Thyroid gland (tissue), 4 donors: ENCODE data around the gene NPSR1. TPM values are rescaled to one million over a fixed set of nuclear protein-coding genes. Genes with fewer than 3 reads are reported as not detected.

Experiments
- DNase-seq, 2 donors: peaks; one replicate each; pipeline ENCODE4 v3.0.0-alpha.2; 2019
- H3K27ac ChIP-seq, 3 donors: fragments of 200-600 bp; sonication (generic); 1 replicate in 2 of 3; 2 replicates in 1 of 3; pipeline ENCODE4 v1.5.1; 2016 to 2019; ENCODE audit warnings: mild to moderate bottlenecking in 1 of 3, moderate library complexity in 1 of 3
- H3K27me3 ChIP-seq: fragments of 200-600 bp; sonication (generic); one replicate; pipeline ENCODE4 v1.5.1; 2019
- H3K36me3 ChIP-seq, 2 donors: fragments of 200-600 bp; sonication (generic); one replicate each; pipeline ENCODE4 v1.5.1; 2016 to 2019
- H3K4me1 ChIP-seq, 2 donors: fragments of 200-600 bp; sonication (generic); one replicate each; pipeline ENCODE4 v1.5.1; 2017 to 2019
- H3K4me3 ChIP-seq, 3 donors: fragments of 200-600 bp; sonication (generic); replicated peaks in 1 of 3; 1 replicate in 2 of 3; 2 replicates in 1 of 3; pipeline ENCODE4 v1.5.1; 2016; ENCODE audit warnings: mild to moderate bottlenecking in 1 of 3
- H3K9me3 ChIP-seq: fragments of 200-600 bp; sonication (generic); one replicate; pipeline ENCODE4 v1.5.1; 2017
- POLR2A ChIP-seq, 2 donors: fragments of 450-650 bp; IDR thresholded peaks; one replicate each; pipeline ENCODE4 v1.6.1; 2017; ENCODE audit warnings: antibody characterized with exemption in 2 of 2, mild to moderate bottlenecking in 2 of 2, moderate library complexity in 1 of 2
- WGBS, 2 donors: methylation state at CpG; one replicate each; pipeline ENCODE4 v1.1.5; 2017; 5-methylcytosine and 5-hydroxymethylcytosine counted together
- intact Hi-C: fragments of 100-400 bp; cut with DNase I; formaldehyde crosslinking; loops from one replicate; pipeline ENCODE4 v1.15.1; 2023
- total RNA-seq, 4 donors: library from RNA; depleted of rRNA; stranded (reverse); fragments of >200 nt; gene quantifications; one replicate each; pipeline ENCODE4 v1.2.3, GENCODE V29; 2016
- TF ChIP-seq, protein P1 (sequence below), 6 experiments: fragments of 200-600 bp in 3 of 6; fragments of 450-650 bp in 3 of 6; sonication (generic) in 3 of 6; IDR thresholded peaks; one replicate each; pipeline ENCODE4 v1.5.1; 2016 to 2019; ENCODE audit warnings: antibody characterized with exemption in 6 of 6, mild to moderate bottlenecking in 2 of 6, inconsistent platforms in 1 of 6, moderate library complexity in 1 of 6

Gene NPSR1
- total RNA-seq, 4 donors from 2014 or later = not detected

DNA sequence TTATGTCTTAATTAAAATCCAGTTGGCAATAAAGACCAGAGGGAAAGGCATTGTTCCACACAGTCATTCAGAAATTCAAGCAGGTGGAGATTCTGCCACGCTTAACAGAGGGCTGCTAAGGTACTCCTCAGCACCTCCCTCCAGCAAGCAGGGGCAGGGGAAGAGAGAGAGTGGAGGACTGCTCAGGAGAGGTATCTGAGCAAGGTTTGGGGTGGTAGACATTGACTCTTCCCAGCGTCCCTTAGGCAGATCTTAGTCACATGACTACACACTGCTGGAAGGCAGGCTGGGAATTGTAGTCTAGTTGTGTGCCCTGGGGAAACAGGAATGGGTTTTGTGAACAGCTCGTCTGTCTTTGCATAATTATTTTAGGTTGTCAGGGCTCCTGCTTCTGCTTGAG lies 181.6 kb downstream of the NPSR1 start:
- no peaks in the 10 kb centered on the region for H3K4me1 ChIP-seq
- H3K27me3 ChIP-seq = no peaks in the 10 kb centered on the region
- H3K4me3 ChIP-seq = no peak overlapping the region
- no peak for TF ChIP-seq POLR2A (IDR thresholded peaks at IDR 0.05)
- TF ChIP-seq, protein P1, sequence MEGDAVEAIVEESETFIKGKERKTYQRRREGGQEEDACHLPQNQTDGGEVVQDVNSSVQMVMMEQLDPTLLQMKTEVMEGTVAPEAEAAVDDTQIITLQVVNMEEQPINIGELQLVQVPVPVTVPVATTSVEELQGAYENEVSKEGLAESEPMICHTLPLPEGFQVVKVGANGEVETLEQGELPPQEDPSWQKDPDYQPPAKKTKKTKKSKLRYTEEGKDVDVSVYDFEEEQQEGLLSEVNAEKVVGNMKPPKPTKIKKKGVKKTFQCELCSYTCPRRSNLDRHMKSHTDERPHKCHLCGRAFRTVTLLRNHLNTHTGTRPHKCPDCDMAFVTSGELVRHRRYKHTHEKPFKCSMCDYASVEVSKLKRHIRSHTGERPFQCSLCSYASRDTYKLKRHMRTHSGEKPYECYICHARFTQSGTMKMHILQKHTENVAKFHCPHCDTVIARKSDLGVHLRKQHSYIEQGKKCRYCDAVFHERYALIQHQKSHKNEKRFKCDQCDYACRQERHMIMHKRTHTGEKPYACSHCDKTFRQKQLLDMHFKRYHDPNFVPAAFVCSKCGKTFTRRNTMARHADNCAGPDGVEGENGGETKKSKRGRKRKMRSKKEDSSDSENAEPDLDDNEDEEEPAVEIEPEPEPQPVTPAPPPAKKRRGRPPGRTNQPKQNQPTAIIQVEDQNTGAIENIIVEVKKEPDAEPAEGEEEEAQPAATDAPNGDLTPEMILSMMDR (IDR thresholded peaks at IDR 0.05) = no peak
- no peak for DNase-seq
- no peak overlapping the region for H3K27ac ChIP-seq
- intact Hi-C loops = no loop called here
- no peaks in the 10 kb centered on the region for H3K9me3 ChIP-seq
- H3K36me3 ChIP-seq = no peaks in the 10 kb centered on the region
- WGBS, 2 donors = 46 to 75% methylated on average over 3 of the region's 3 CpGs

- no peak for DNase-seq
- no peak for TF ChIP-seq POLR2A (IDR thresholded peaks at IDR 0.05)
- TF ChIP-seq, protein P1 (IDR thresholded peaks at IDR 0.05) = no peak
- Histone ChIP-seq H3K36me3 (no peaks in the 10 kb centered on the region), H3K4me1 (no peaks in the 10 kb centered on the region), H3K4me3 (no peak overlapping the region), H3K27me3 (no peaks in the 10 kb centered on the region), H3K27ac (no peak overlapping the region), H3K9me3 (no peaks in the 10 kb centered on the region)
- 36 to 38% methylated on average over 5 of the region's 5 CpGs for WGBS, 2 donors
- intact Hi-C loops = no loop called here
Observed at GRCh38 chr7:34840176-34840785, 182.3 kb downstream of the NPSR1 start.

- Histone ChIP-seq H3K4me3 (no peak overlapping the region), H3K27me3 (no peaks in the 10 kb centered on the region), H3K27ac (no peak overlapping the region), H3K4me1 (no peaks in the 10 kb centered on the region), H3K36me3 (no peaks in the 10 kb centered on the region), H3K9me3 (no peaks in the 10 kb centered on the region)
- intact Hi-C loops = no loop called here
- WGBS, 2 donors = 83 to 91% methylated on average over 4 of the region's 4 CpGs
- DNase-seq = no peak
- TF ChIP-seq, protein P1 (IDR thresholded peaks at IDR 0.05) = no peak
- TF ChIP-seq POLR2A (IDR thresholded peaks at IDR 0.05) = no peak
Observed at GRCh38 chr7:34841326-34841725, 183.3 kb downstream of the NPSR1 start.

DNA sequence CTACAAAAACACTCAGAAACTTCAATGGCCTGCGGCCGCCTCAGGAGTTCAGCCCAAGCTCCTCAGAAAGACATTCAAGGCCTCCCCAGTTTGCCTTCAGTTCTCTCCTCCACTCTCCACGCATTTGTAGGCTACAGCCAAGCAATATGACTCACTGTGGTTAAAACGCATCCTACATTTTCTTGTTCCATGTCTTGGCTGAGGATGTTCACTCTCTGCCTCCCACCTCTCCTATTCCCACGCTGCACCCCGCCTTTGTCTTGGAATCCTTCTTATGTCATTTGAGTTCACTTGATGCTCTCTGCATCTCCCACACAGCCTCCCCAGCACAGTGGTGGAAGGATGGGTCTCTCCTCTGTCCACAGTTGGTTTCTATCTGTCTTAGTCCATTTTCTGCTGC lies 184.8 kb downstream of the NPSR1 start:
- no peak for DNase-seq
- no peak overlapping the region for H3K4me3 ChIP-seq
- intact Hi-C loops = no loop called here
- H3K27ac ChIP-seq = no peak overlapping the region
- 90 to 94% methylated on average over 6 of the region's 6 CpGs for WGBS, 2 donors
- H3K9me3 ChIP-seq = no peaks in the 10 kb centered on the region
- H3K4me1 ChIP-seq = no peaks in the 10 kb centered on the region
- no peaks in the 10 kb centered on the region for H3K27me3 ChIP-seq
- TF ChIP-seq, protein P1 (IDR thresholded peaks at IDR 0.05) = no peak
- TF ChIP-seq POLR2A (IDR thresholded peaks at IDR 0.05) = no peak
- no peaks in the 10 kb centered on the region for H3K36me3 ChIP-seq

GRCh38 chr7:34844406-34844805 lies 186.4 kb downstream of the NPSR1 start:
- no peak overlapping the region for H3K4me3 ChIP-seq
- DNase-seq = no peak
- intact Hi-C loops = no loop called here
- no peaks in the 10 kb centered on the region for H3K36me3 ChIP-seq
- TF ChIP-seq, protein P1 (IDR thresholded peaks at IDR 0.05) = no peak
- TF ChIP-seq POLR2A (IDR thresholded peaks at IDR 0.05) = no peak
- no peak overlapping the region for H3K27ac ChIP-seq
- 80 to 90% methylated on average over 1 of the region's 1 CpG for WGBS, 2 donors
- no peaks in the 10 kb centered on the region for H3K4me1 ChIP-seq
- H3K9me3 ChIP-seq = no peaks in the 10 kb centered on the region
- H3K27me3 ChIP-seq = no peaks in the 10 kb centered on the region
